IMR-90 (cell line): Measurements from ENCODE around the gene ACVRL1. TPM values are rescaled to one million over a fixed set of nuclear protein-coding genes. Genes with fewer than 3 reads are reported as not detected.

Experiments
- ATAC-seq: fragments of 200-7000 bp; cut with Tn5 transposase; 2 replicates; pipeline ENCODE4 v1.9.1; 2020; ENCODE audit warnings: low read depth, mild to moderate bottlenecking, moderate library complexity
- BruUV-seq: library from RNA; stranded (reverse); fragments of 400-500 nt; replicated peaks from 2 replicates; lab custom pipeline; 2021; lab: Mats Ljungman, UMichigan
- CTCF ChIA-PET: fragments of 300-600 bp; formaldehyde crosslinking; extraction: SDS; loops from one replicate; lab custom pipeline; 2021; ENCODE audit warnings: antibody characterized with exemption; lab: Yijun Ruan, JAX
- POLR2A ChIA-PET: fragments of 300-600 bp; sonication (Branson Sonifier 250); formaldehyde crosslinking; loops from one replicate; lab custom pipeline; 2022; ENCODE audit warnings: antibody characterized with exemption; ENCODE audit not compliant: unreplicated experiment; lab: Charles Lee
- DNase-seq: peaks from one replicate; pipeline ENCODE4 v3.0.0; 2013
- H2AFZ ChIP-seq: replicated peaks from 2 replicates; pipeline ENCODE3; 2013; ENCODE audit warnings: low read length, mild to moderate bottlenecking; ENCODE audit not compliant: poor library complexity
- H2AK5ac ChIP-seq: 2 replicates; pipeline ENCODE4 v1.6.1; 2013; ENCODE audit warnings: low read depth, low read length, inconsistent platforms
- H2AK9ac ChIP-seq: replicated peaks from 2 replicates; pipeline ENCODE3; 2013; ENCODE audit warnings: mild to moderate bottlenecking, low read depth, low read length, moderate library complexity; ENCODE audit not compliant: poor library complexity
- H2BK120ac ChIP-seq: 2 replicates; pipeline ENCODE4 v1.6.1; 2013; ENCODE audit warnings: low read depth, low read length, inconsistent platforms
- H2BK15ac ChIP-seq: 3 replicates; pipeline ENCODE4 v1.6.1; 2013; ENCODE audit warnings: low read depth, low read length, inconsistent platforms
- H2BK20ac ChIP-seq: 2 replicates; pipeline ENCODE4 v1.6.1; 2013; ENCODE audit warnings: low read depth, mild to moderate bottlenecking, inconsistent platforms, low read length, moderate library complexity
- H2BK5ac ChIP-seq: 2 replicates; pipeline ENCODE4 v1.6.1; 2013; ENCODE audit warnings: mild to moderate bottlenecking, low read depth, low read length, inconsistent platforms; ENCODE audit not compliant: poor library complexity, severe bottlenecking
- H3K14ac ChIP-seq: replicated peaks from 2 replicates; pipeline ENCODE4 v1.6.1; 2013; ENCODE audit warnings: low read depth, low read length, inconsistent platforms
- H3K18ac ChIP-seq: 2 replicates; pipeline ENCODE4 v1.6.1; 2013; ENCODE audit warnings: low read depth, low read length, control low read depth
- H3K23ac ChIP-seq: 2 replicates; pipeline ENCODE4 v1.6.1; 2013; ENCODE audit warnings: low read depth, low read length, inconsistent platforms
- H3K27ac ChIP-seq: 2 replicates; pipeline ENCODE4 v1.5.1; 2013; ENCODE audit warnings: mild to moderate bottlenecking, control low read depth, low read length; ENCODE audit not compliant: insufficient read depth
- H3K27me3 ChIP-seq: 2 replicates; pipeline ENCODE4 v1.6.1; 2013; ENCODE audit warnings: low read length; ENCODE audit not compliant: control insufficient read depth, insufficient read depth
- H3K36me3 ChIP-seq: 2 replicates; pipeline ENCODE4 v1.6.1; 2013; ENCODE audit warnings: low read length, mixed read lengths; ENCODE audit not compliant: control insufficient read depth, insufficient read depth
- H3K4ac ChIP-seq: 2 replicates; pipeline ENCODE4 v1.6.1; 2013; ENCODE audit warnings: low read depth, low read length, inconsistent platforms
- H3K4me1 ChIP-seq: 2 replicates; pipeline ENCODE4 v1.6.1; 2013; ENCODE audit warnings: low read length, mixed read lengths; ENCODE audit not compliant: control insufficient read depth, insufficient read depth
- H3K4me2 ChIP-seq: 2 replicates; pipeline ENCODE4 v1.6.1; 2013; ENCODE audit warnings: low read depth, mild to moderate bottlenecking, control low read depth, low read length, moderate library complexity
- H3K4me3 ChIP-seq: 2 replicates; pipeline ENCODE4 v1.5.1; 2013; ENCODE audit warnings: low read depth, mild to moderate bottlenecking, control low read depth, low read length, moderate library complexity; ENCODE audit not compliant: insufficient read depth
- H3K56ac ChIP-seq: 2 replicates; pipeline ENCODE4 v1.6.1; 2013; ENCODE audit warnings: low read length, inconsistent platforms; ENCODE audit not compliant: insufficient read depth; ENCODE audit errors: extremely low read depth
- H3K79me1 ChIP-seq, 2 experiments: 2 replicates each; pipeline ENCODE4 v1.6.1; 2013; ENCODE audit warnings: low read length in 2 of 2, inconsistent platforms in 1 of 2, low read depth in 1 of 2
- H3K9ac ChIP-seq: 2 replicates; pipeline ENCODE4 v1.6.1; 2013; ENCODE audit warnings: low read depth, low read length, control low read depth
- H3K9me1 ChIP-seq: 2 replicates; pipeline ENCODE4 v1.6.1; 2013; ENCODE audit warnings: low read length, inconsistent platforms; ENCODE audit not compliant: insufficient read depth
- H3K9me3 ChIP-seq: 2 replicates; pipeline ENCODE4 v1.6.1; 2013; ENCODE audit warnings: low read length; ENCODE audit not compliant: control insufficient read depth, insufficient read depth
- H4K20me1 ChIP-seq: 2 replicates; pipeline ENCODE4 v1.6.1; 2013; ENCODE audit warnings: low read length, inconsistent platforms; ENCODE audit not compliant: insufficient read depth
- H4K5ac ChIP-seq: 2 replicates; pipeline ENCODE4 v1.6.1; 2013; ENCODE audit warnings: mild to moderate bottlenecking, low read depth, low read length, control low read depth
- H4K8ac ChIP-seq, 2 experiments: 2 replicates each; pipeline ENCODE4 v1.6.1; 2013; ENCODE audit warnings: low read depth in 2 of 2, low read length in 2 of 2, control low read depth in 1 of 2, inconsistent platforms in 1 of 2
- H4K91ac ChIP-seq: 2 replicates; pipeline ENCODE4 v1.6.1; 2013; ENCODE audit warnings: low read depth, low read length, inconsistent platforms; ENCODE audit not compliant: insufficient read depth
- CEBPB ChIP-seq: IDR thresholded peaks from 2 replicates; pipeline ENCODE4 v1.6.1; 2012; ENCODE audit warnings: low read depth, low read length, improper control_type of control experiment
- POLR2A ChIP-seq: IDR thresholded peaks from 2 replicates; pipeline ENCODE4 v1.6.1; 2012; ENCODE audit warnings: mild to moderate bottlenecking, low read depth, low read length
- WGBS, 2 experiments: methylation state at CpG; one replicate each; pipeline versions ENCODE4 v1.1.5 to v1.1.7; 2013; ENCODE audit warnings: missing lambda C conversion rate in 2 of 2; ENCODE audit not compliant: insufficient read length in 1 of 2; ENCODE audit errors: extremely low coverage in 2 of 2; 5-methylcytosine and 5-hydroxymethylcytosine counted together
- dilution Hi-C: fragments of 300-500 bp; cut with HindIII; formaldehyde crosslinking; loops from one replicate; pipeline ENCODE4 v1.14.3; 2018; ENCODE audit warnings: low sequenced_read_pairs; ENCODE audit not compliant: unreplicated experiment
- in situ Hi-C: fragments of 300-500 bp; cut with MboI; formaldehyde crosslinking; loops from 3 replicates; pipeline ENCODE4 v1.14.3; 2019; ENCODE audit warnings: low sequenced_read_pairs, inconsistent platforms, mixed read lengths
- intact Hi-C: fragments of 100-400 bp; cut with micrococcal nuclease; formaldehyde crosslinking; loops from 2 replicates; pipeline ENCODE4 v1.10.0; 2022
- polyA plus RNA-seq, 3 experiments: library from polyadenylated mRNA; depleted of rRNA; stranded (reverse); fragments of >200 nt; gene quantifications; 2 replicates each; pipeline ENCODE4 v1.2.3, GENCODE V29; 2012; ENCODE audit warnings: low replicate concordance in 1 of 3
- total RNA-seq: library from RNA; depleted of rRNA; stranded (reverse); fragments of >200 nt; gene quantifications from 2 replicates; pipeline ENCODE4 v1.2.3, GENCODE V29; 2012

ACVRL1 gene
- total and polyA plus RNA-seq, 2 of the 4 experiments (the other 2 are of a cell fraction), result 6.4 to 7.5 TPM

- no peak overlapping the region for H3K14ac ChIP-seq
- H3K18ac ChIP-seq, result no peak overlapping the region
- H3K4me2 ChIP-seq, result 0 out of 2 replicates have a peak overlapping the region, but pooled peaks have one; percentile 75
- peaks cover 45 to 73% of the 10 kb centered on the region in 2 experiments for H3K79me1 ChIP-seq
- H2BK20ac ChIP-seq, result no peak overlapping the region
- no peak overlapping the region for H3K4me3 ChIP-seq
- H2BK5ac ChIP-seq, result no peak overlapping the region
- no peak overlapping the region for H2BK15ac ChIP-seq
- H4K8ac ChIP-seq, result no peak overlapping the region
- no peak overlapping the region for H3K9ac ChIP-seq
- no peak overlapping the region for H2BK120ac ChIP-seq
- ChIA-PET CTCF (interaction anchor here (1.2 kb wide), 1 partner anchor 38 kb away, joined by 3 read pairs; no protein-coding TSS in a partner anchor), POLR2A (no interaction called here)
- intact Hi-C loops, result no loop called here
- H4K5ac ChIP-seq, result no peak overlapping the region
- peaks cover 14% of the 10 kb centered on the region for H3K9me1 ChIP-seq
- DNase-seq (no peak), ATAC-seq (no peak)
- no peak overlapping the region for H2AK9ac ChIP-seq
- dilution Hi-C loops, result loop anchor here (25.0 kb wide), 1 partner anchor 92 kb away; no protein-coding TSS in a partner anchor
- H3K27me3 ChIP-seq, result peaks cover 5% of the 10 kb centered on the region
- no peak overlapping the region for H2AK5ac ChIP-seq
- no peaks in the 10 kb centered on the region for H3K9me3 ChIP-seq
- H3K27ac ChIP-seq, result no peak overlapping the region
- TF ChIP-seq CEBPB, result peak; percentile 93
- no peak for TF ChIP-seq POLR2A
- H4K91ac ChIP-seq, result no peak overlapping the region
- no peak overlapping the region; the same call in 1 of the 2 replicates for H3K23ac ChIP-seq
- H3K4ac ChIP-seq, result no peak overlapping the region
- peaks cover 12% of the 10 kb centered on the region for H3K4me1 ChIP-seq
- peaks cover 2% of the 10 kb centered on the region; the same call in 1 of the 2 replicates for H3K36me3 ChIP-seq
- in situ Hi-C loops, result no loop called here
- H4K20me1 ChIP-seq, result peaks cover 45% of the 10 kb centered on the region
- H2AFZ ChIP-seq, result no peak overlapping the region
- no TSS peak for BruUV-seq
- 100% methylated on average over 2 of the region's 7 CpGs; no CpG with 5 or more reads in 1 of the 2 experiments for WGBS, 2 experiments
- H3K56ac ChIP-seq, result no peak overlapping the region
Measured at GRCh38 chr12:51954561-51955361, 47.5 kb downstream of the ACVRL1 start.
